Nephron (organoid): ENCODE results near the gene GPR152.
A peak's percentile ranks its signal among the peaks of the same experiment; 100 is the strongest.
"Not testable (repeated sequence)": the region's sequence is repeated elsewhere in the genome, so short reads cannot be mapped to it uniquely, and the experiment has no call there.

Experiments
- H3K27ac Mint-ChIP-seq, 3 experiments: 2 replicates each; pipeline ENCODE4 v1.8.0; 2020; ENCODE audit warnings: mixed read lengths in 3 of 3, mild to moderate bottlenecking in 2 of 3, moderate library complexity in 1 of 3
- H3K27me3 Mint-ChIP-seq: 2 replicates; pipeline ENCODE4 v1.8.0; 2021; ENCODE audit warnings: low read depth, mild to moderate bottlenecking, moderate library complexity, mixed read lengths
- H3K36me3 Mint-ChIP-seq: 2 replicates; pipeline ENCODE4 v1.8.0; 2020; ENCODE audit warnings: low read depth, mixed read lengths
- H3K4me1 Mint-ChIP-seq: 2 replicates; pipeline ENCODE4 v1.8.0; 2020; ENCODE audit warnings: mixed read lengths
- H3K4me3 Mint-ChIP-seq, 3 experiments: 2 replicates each; pipeline ENCODE4 v1.8.0; 2020; ENCODE audit warnings: mild to moderate bottlenecking in 3 of 3, mixed read lengths in 3 of 3, moderate library complexity in 2 of 3
- H3K9me3 Mint-ChIP-seq: 2 replicates; pipeline ENCODE4 v1.8.0; 2020; ENCODE audit warnings: mixed read lengths
- TF ChIP-seq, protein P1 (sequence below), 3 experiments: fragments of 200-600 bp; sonication (generic); IDR thresholded peaks; one replicate each; pipeline ENCODE4 v1.5.0; 2021; ENCODE audit warnings: antibody characterized with exemption in 3 of 3; ENCODE audit not compliant: unreplicated experiment in 3 of 3

The GPR152 gene

DNA sequence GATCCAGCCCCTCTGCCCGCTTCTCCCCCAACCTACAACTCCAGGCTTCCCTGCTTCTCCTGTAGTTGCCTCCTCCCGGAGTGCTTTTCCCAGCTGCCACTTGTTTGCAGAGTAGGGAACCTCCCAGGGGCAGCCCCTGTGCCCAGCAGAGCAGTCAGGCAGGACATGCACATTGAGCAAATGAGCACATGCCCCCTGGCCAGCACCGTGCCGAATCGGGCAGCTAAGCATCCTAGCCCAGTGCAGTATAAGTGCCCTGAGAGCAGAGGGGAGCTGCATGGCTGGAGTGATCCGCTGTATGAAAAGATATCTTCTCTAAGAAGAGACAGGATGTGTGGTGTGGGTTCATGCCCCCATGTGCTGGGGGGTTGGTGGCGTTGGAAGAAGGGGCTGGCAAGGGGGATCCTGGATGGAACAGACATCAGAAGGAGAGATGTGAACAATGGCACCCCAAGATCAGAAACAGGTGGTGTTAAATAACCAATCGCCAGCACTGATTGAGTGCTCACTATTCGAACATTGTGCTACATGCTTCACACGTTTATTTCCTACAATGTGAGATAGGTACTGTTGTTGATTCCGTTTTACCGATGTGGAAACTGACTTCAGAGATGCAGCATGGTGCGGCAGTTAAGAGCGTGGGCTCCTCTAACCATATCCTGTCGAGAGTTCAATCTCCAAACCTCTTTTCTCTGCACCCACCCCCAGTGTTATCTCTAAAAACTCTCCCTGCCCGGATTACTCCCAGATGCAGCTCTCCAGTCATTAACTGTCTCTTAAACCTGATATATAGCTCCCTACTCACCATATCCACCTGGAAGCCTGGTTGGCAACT is 31.5 kb upstream of the GPR152 start:
- peak overlapping the region; percentile 89 to 98 (median 90) for H3K4me3 Mint-ChIP-seq
- peak overlapping the region; percentile 8 to 92 (median 31) for H3K27ac Mint-ChIP-seq
- H3K36me3 Mint-ChIP-seq, result peaks cover 21% of the 10 kb centered on the region
- TF ChIP-seq, protein P1, sequence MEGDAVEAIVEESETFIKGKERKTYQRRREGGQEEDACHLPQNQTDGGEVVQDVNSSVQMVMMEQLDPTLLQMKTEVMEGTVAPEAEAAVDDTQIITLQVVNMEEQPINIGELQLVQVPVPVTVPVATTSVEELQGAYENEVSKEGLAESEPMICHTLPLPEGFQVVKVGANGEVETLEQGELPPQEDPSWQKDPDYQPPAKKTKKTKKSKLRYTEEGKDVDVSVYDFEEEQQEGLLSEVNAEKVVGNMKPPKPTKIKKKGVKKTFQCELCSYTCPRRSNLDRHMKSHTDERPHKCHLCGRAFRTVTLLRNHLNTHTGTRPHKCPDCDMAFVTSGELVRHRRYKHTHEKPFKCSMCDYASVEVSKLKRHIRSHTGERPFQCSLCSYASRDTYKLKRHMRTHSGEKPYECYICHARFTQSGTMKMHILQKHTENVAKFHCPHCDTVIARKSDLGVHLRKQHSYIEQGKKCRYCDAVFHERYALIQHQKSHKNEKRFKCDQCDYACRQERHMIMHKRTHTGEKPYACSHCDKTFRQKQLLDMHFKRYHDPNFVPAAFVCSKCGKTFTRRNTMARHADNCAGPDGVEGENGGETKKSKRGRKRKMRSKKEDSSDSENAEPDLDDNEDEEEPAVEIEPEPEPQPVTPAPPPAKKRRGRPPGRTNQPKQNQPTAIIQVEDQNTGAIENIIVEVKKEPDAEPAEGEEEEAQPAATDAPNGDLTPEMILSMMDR (IDR thresholded peaks at IDR 0.05; ENCODE audit: unreplicated experiment in 3 of 3), result no peak
- no peaks in the 10 kb centered on the region for H3K9me3 Mint-ChIP-seq
- H3K27me3 Mint-ChIP-seq, result peaks cover 3% of the 10 kb centered on the region
- peaks cover 36% of the 10 kb centered on the region for H3K4me1 Mint-ChIP-seq

DNA sequence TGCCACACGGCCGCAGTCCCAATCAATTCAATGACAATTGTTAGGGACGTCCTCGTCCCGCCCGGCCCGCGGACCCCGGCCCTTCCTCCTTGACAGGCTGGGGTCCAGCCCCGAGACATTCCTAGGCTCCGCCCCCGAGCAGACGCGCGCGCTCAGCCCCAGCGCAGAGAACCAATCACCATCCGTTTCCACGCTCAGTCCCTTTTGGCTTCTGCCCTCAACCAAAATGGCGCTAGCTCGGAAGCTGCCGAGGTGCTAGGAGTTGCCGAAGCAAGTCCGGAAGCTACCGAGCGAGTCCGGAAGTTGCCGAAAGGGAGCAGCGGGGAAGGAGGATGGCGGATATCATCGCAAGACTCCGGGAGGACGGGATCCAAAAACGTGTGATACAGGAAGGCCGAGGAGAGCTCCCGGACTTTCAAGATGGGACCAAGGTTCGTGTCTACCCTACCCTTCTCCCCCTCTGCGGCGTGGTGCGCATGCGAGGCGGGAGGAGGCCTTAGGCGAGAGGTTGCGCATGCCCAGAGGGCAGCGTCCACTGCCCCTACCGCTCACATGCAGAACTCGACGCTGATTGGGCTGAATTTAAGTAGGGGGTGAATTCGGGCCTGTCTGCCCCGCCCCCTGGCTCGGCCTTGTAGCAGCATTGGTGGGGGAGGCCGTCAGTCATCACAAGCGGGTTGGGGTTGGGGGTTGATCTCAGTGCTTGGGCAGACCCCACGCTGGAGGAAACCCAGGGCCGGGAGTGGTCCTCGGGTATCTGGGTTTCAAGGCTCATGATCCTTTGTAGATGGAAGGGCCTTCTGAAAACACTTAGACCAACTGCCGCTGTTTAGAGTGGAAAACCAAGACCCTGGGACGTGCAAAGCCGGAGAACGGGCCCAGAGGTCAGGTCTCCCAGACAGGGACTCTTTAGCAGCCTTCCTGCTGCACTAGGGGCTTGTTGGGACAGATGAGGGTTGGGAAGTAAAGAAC is 30.6 kb upstream of the GPR152 start, which contains the start of gene AIP:
TSS of gene AIP (plus strand) at position 200 of the 972 bp plus-strand sequence. CDS start at position 333, 133 bp downstream.
- TF ChIP-seq, protein P1 (IDR thresholded peaks at IDR 0.05; ENCODE audit: unreplicated experiment in 3 of 3), result peak in 1 of 3 experiments; percentile 14
- Mint-ChIP-seq H3K27me3 (peaks cover 5% of the 10 kb centered on the region), H3K9me3 (no peaks in the 10 kb centered on the region), H3K36me3 (peaks cover 21% of the 10 kb centered on the region), H3K27ac (peak within 1 kb of the TSS; percentile 92 to 98 (median 96)), H3K4me1 (peaks cover 36% of the 10 kb centered on the region), H3K4me3 (peak within 1 kb of the TSS; percentile 89 to 98 (median 90))

DNA sequence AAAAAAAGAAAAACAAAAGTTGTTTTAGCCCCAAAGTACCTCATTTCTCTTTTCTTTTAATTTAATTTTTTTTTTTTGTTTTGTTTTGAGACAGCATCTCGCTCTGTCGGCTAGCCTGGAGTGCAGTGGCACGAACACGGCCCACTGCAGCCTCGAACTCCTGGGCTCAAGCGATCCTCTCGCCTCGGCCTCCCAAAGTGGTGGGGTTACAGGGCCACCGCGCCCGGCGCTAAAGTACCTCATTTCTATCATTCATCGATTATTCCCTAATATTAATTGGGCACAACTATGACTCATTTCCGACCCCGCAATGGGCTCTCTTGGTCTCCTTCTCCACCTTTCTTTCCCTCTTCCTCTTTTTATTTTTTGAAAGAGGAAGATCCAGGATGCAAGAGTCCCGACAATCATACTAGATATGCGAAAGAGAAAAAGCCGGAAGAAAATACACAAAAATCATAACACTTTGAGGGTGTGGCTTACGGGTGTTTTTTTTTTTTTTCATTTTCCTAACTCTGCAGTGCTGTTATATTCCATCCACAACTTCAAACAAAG is 29.8 kb upstream of the GPR152 start:
- TF ChIP-seq, protein P1 (IDR thresholded peaks at IDR 0.05; ENCODE audit: unreplicated experiment in 3 of 3), result no peak
- Mint-ChIP-seq H3K4me3 (peak overlapping the region; percentile 89 to 98 (median 90)), H3K27ac (peak overlapping the region; percentile 92 to 98 (median 96)), H3K36me3 (peaks cover 13% of the 10 kb centered on the region), H3K27me3 (peaks cover 5% of the 10 kb centered on the region), H3K4me1 (peaks cover 36% of the 10 kb centered on the region), H3K9me3 (no peaks in the 10 kb centered on the region)

DNA sequence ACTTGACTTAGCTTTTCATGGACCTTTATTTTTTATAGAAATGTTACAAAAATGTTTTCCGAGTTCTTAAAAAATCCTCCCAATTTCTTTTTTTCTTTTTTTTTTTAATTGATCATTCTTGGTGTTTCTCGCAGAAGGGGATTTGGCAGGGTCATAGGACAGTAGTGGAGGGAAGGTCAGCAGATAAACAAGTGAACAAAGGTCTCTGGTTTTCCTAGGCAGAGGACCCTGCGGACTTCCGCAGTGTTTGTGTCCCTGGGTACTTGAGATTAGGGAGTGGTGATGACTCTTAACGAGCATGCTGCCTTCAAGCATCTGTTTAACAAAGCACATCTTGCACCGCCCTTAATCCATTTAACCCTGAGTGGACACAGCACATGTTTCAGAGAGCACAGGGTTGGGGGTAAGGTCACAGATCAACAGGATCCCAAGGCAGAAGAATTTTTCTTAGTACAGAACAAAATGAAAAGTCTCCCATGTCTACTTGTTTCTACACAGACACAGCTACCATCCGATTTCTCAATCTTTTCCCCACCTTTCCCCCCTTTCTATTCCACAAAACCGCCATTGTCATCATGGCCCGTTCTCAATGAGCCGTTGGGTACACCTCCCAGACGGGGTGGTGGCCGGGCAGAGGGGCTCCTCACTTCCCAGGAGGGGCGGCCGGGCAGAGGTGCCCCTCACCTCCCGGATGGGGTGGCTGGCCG is 25.0 kb upstream of the GPR152 start:
- not testable (repeated sequence) for H3K4me3 Mint-ChIP-seq, H3K9me3 Mint-ChIP-seq, H3K36me3 Mint-ChIP-seq, H3K27me3 Mint-ChIP-seq, H3K4me1 Mint-ChIP-seq, H3K27ac Mint-ChIP-seq

DNA sequence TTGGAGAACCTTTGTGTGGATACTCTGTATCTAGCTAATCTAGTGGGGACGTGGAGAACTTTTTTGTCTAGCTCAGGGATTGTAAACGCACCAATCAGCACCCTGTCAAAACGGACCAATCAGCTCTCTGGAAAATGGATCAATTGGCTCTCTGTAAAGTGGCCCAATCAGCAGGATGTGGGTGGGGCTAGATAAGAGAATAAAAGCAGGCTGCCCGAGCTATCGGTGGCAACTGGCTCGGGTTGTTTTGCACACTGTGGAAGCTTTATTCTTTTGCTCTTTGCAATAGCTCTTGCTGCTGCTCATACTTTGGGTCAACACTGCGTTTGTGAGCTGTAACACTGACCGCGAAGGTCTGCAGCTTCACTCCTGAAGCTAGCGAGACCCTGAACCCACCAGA is 24.2 kb upstream of the GPR152 start:
- H3K27me3 Mint-ChIP-seq, H3K4me3 Mint-ChIP-seq, H3K36me3 Mint-ChIP-seq, H3K4me1 Mint-ChIP-seq, H3K27ac Mint-ChIP-seq, H3K9me3 Mint-ChIP-seq: not testable (repeated sequence)

DNA sequence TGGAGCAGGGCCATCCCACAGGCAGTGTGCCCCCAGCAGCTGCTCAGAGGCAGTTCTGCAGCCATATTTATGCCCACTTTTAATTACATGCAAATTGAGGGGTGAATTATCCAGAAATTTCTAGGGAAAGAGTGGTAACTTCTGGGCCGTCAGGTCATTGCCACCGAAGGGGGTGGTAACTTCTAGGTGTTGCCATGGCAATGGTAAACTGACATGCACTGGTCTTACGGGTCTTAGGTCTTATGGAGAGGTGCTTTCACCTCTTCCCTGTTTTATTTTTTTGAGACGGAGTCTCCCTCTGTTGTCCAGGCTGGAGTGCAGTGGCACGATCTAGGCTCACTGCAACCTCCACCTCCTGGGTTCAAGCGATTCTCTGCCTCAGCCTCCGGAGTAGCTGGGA is 20.4 kb upstream of the GPR152 start:
- H3K27me3 Mint-ChIP-seq, result no peaks in the 10 kb centered on the region
- H3K36me3 Mint-ChIP-seq, result no peaks in the 10 kb centered on the region
- H3K4me3 Mint-ChIP-seq, result no peak overlapping the region
- peaks cover under 1% of the 10 kb centered on the region for H3K4me1 Mint-ChIP-seq
- TF ChIP-seq, protein P1 (IDR thresholded peaks at IDR 0.05; ENCODE audit: unreplicated experiment in 3 of 3), result no peak
- no peaks in the 10 kb centered on the region for H3K9me3 Mint-ChIP-seq
- H3K27ac Mint-ChIP-seq, result no peak overlapping the region
